GM06990 (cell line): ENCODE results near the gene MT2A.
A peak's percentile ranks its signal among the peaks of the same experiment; 100 is the strongest.
"Not testable (repeated sequence)": the region's sequence is repeated elsewhere in the genome, so short reads cannot be mapped to it uniquely, and the experiment has no call there.

Experiments
- DNase-seq: peaks from one replicate; pipeline ENCODE4 v3.0.0-alpha.2; 2011; ENCODE audit not compliant: insufficient read length; ENCODE audit errors: extremely low read depth
- H3K27me3 ChIP-seq: replicated peaks from 2 replicates; pipeline ENCODE4 v1.6.0; 2011; ENCODE audit warnings: low read length; ENCODE audit not compliant: control insufficient read depth, insufficient read depth
- H3K36me3 ChIP-seq: 2 replicates; pipeline ENCODE4 v1.5.1; 2011; ENCODE audit warnings: low read length; ENCODE audit not compliant: control insufficient read depth, insufficient read depth
- H3K4me3 ChIP-seq: replicated peaks from 2 replicates; pipeline ENCODE4 v1.5.1; 2011; ENCODE audit warnings: low read depth, mild to moderate bottlenecking, control low read depth, low read length
- TF ChIP-seq, protein P1 (sequence below): IDR thresholded peaks from 2 replicates; pipeline ENCODE4 v1.5.1; 2011; ENCODE audit warnings: low read length, control low read depth, mild to moderate bottlenecking, inconsistent platforms; ENCODE audit not compliant: insufficient read depth, poor library complexity, severe bottlenecking

Gene MT2A

DNA sequence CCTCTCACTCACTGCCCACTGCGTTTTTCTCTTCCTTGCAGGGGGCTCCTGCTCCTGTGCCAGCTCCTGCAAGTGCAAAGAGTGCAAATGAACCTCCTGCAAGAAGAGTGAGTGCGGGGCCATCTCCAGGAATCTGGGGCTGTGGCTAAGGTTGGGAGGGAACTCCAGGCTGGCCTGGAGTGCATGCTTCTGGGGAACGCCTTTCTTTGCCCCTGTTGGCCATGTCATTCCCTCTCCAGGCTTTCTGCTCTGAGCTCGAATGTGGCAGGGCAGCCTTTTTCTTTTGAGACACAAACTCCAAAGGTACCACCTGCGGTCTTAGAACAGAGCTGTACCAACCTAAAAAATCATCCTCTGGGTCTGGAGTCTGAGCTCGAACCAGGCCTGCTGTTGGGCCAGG lies 9.8 kb downstream of the MT2A start:
- TF ChIP-seq, protein P1, sequence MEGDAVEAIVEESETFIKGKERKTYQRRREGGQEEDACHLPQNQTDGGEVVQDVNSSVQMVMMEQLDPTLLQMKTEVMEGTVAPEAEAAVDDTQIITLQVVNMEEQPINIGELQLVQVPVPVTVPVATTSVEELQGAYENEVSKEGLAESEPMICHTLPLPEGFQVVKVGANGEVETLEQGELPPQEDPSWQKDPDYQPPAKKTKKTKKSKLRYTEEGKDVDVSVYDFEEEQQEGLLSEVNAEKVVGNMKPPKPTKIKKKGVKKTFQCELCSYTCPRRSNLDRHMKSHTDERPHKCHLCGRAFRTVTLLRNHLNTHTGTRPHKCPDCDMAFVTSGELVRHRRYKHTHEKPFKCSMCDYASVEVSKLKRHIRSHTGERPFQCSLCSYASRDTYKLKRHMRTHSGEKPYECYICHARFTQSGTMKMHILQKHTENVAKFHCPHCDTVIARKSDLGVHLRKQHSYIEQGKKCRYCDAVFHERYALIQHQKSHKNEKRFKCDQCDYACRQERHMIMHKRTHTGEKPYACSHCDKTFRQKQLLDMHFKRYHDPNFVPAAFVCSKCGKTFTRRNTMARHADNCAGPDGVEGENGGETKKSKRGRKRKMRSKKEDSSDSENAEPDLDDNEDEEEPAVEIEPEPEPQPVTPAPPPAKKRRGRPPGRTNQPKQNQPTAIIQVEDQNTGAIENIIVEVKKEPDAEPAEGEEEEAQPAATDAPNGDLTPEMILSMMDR, result no peak
- H3K4me3 ChIP-seq, result no peak overlapping the region
- H3K27me3 ChIP-seq, result no peaks in the 10 kb centered on the region; the same call in 1 of the 2 replicates
- no peaks in the 10 kb centered on the region for H3K36me3 ChIP-seq
- no peak for DNase-seq

DNA sequence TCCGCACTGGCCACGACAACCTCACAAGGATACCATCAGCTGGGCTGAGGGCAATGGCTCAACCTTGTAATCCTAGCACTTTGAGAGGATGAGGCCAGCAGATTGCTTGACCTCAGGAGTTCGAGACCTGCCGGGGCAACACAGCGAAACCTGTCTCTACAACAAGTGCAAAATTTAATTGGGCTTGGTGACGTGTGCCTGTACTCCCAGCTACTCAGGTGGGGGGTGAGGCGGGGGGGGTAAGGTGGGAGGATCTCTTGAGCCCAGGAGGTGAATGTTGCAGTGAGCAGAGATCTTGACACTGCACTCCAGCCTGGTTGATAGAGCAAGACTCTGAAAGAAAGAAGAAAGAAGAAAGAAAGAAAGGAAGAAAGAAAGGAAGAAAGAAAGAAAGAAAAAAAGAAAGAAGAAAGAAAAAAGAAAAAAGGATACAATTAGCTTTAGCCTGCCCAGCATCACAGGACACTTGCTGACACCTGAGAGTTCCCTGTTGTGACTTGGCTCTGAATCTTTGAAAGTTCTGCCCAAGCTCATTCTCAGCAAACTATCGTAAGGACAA lies 12.0 kb downstream of the MT2A start:
- no peaks in the 10 kb centered on the region for H3K36me3 ChIP-seq
- TF ChIP-seq, protein P1, result no peak
- no peak overlapping the region for H3K4me3 ChIP-seq
- no peaks in the 10 kb centered on the region; the same call in 1 of the 2 replicates for H3K27me3 ChIP-seq
- no peak for DNase-seq

DNA sequence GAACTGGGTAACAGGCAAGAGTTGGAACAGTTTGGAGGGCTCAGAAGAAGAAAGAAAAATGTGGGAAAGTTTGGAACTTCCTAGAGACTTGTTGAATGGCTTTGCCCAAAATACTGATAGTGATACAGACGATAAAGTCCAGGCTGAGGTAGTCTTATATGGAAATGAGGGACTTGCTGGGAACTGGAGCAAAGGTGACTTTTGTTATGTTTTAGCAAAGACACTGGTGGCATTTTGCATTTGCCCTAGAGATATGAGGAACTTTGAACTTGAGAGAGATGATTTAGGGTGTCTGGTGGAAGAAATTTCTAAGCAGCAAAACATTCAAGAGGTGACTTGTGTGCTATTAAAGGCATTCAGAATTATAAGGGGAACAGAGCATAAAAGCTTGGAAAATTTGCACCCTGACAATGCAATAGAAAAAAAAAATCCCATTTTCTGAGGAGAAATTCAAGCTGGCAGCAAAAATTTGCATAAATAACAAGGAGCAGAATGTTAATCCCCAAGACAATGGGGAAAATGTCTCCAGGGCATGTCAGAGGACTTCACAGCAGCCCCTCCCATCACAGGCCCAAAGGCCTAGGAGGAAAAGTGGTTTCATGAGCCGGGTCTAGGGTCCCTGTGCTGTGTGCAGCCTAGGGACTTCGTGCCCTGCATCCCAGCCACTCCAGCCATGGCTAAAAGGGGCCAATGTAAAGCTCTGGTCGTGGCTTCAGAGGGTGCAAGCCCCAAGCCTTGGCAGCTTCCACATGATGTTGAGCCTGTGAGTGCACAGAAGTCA lies 13.5 kb downstream of the MT2A start:
- not testable (repeated sequence) for DNase-seq, H3K4me3 ChIP-seq, H3K36me3 ChIP-seq, H3K27me3 ChIP-seq

DNA sequence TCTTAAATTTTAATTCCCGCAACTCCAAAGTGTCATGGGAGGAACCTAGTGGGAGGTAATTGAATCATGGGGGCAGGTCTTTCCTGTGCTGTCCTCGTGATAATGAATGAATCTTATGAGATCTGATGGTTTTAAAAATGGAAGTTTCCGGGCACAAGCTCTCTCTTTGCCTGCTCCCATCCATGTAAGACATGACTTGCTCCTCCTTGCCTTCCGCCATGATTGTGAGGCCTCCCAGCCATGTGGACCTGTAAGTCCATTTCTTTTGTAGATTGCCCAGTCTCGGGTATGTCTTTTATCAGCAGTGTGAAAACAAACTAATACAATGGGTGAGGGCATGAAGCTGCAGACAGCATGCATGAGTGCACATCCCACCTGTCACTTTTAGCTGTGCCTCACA lies 14.8 kb downstream of the MT2A start:
- H3K27me3 ChIP-seq, DNase-seq: not testable (repeated sequence)

DNA sequence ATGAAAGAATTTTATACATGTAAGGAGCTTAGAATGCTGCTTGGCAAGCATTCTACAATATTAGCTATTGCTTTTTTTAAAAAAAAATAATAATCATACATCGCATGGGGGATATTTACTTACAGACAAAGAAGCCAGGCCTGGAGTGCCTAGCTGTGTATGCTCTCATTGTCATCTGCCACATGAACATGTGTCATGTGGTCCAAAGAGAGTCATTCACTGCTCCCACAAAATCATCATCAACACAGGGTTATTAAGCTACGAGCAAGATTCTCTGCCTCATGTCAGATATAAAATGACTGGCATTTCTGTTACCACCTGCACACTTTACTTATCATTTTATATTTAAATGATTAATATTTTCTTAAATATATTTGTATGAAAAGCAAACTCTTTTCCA lies 15.3 kb downstream of the MT2A start:
- no peaks in the 10 kb centered on the region; the same call in 1 of the 2 replicates for H3K27me3 ChIP-seq
- no peak overlapping the region for H3K4me3 ChIP-seq
- TF ChIP-seq, protein P1, result no peak
- no peaks in the 10 kb centered on the region for H3K36me3 ChIP-seq
- DNase-seq, result no peak

More for the DNA sequence above, 14.8 kb downstream of the MT2A start:
- not testable (repeated sequence) for H3K36me3 ChIP-seq, H3K4me3 ChIP-seq

DNA sequence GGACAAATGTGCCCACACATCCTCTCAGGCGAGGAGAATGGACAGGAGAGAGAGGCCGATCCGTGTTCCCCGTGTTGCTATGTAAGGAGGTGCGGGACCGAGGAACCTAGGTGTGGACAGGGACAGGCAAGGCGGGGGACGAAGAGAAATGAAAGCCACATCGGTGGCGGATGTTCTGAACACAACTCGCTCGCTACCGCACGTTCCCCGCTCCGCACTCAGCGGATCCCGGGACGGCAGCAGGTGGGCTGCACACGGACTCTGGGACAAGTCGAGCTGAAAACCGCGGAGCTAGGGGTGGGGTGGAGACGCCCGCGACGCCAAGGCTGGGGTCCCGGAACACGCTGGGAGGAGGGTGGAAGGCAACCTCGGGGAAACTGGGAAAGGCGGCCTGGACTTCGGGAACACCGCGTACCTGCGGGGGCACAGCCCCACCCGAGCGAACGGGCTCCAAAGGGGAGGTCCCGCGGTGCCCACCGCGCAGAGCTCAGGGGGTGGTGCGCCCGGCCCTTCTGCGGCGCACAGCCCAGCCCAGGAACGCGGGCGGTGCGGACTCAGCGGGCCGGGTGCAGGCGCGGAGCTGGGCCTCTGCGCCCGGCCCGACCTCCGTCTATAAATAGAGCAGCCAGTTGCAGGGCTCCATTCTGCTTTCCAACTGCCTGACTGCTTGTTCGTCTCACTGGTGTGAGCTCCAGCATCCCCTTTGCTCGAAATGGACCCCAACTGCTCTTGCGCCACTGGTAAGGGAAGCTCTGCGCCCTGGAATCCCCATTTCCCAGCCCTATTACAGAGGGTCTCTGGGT lies 17.0 kb downstream of the MT2A start, which contains the start of gene MT1E:
Gene MT1E (plus strand): TSS at position 642 of the 803 bp plus-strand sequence. CDS start 71 bp downstream, at position 713.
- Histone ChIP-seq H3K36me3 (no peaks in the 10 kb centered on the region), H3K4me3 (peak within 1 kb of the TSS; percentile 59), H3K27me3 (no peaks in the 10 kb centered on the region; the same call in 1 of the 2 replicates)
- TF ChIP-seq, protein P1, result no peak
- DNase-seq, result no peak
